Stomach (tissue), 4 donors: ENCODE results near the gene PDK2.

ENCODE experiments used
- EP300 ChIP-seq: sonication (generic); formaldehyde crosslinking; IDR thresholded peaks from one replicate; pipeline ENCODE4 v1.6.1; 2017; ENCODE audit warnings: antibody characterized with exemption
- POLR2A ChIP-seq, 4 donors: fragments of 450-650 bp; IDR thresholded peaks; one replicate each; pipeline ENCODE4 v1.6.1; 2016; ENCODE audit warnings: antibody characterized with exemption in 4 of 4, control low read depth in 2 of 4, mild to moderate bottlenecking in 1 of 4, moderate library complexity in 1 of 4
- POLR2AphosphoS5 ChIP-seq, 3 donors: sonication (generic); formaldehyde crosslinking; IDR thresholded peaks; one replicate each; pipeline ENCODE4 v1.6.1; 2016; ENCODE audit warnings: antibody characterized with exemption in 3 of 3
- TF ChIP-seq, protein P1 (sequence below), 7 experiments: fragments of 450-650 bp in 4 of 7; fragments of 200-600 bp in 3 of 7; sonication (generic) in 3 of 7; IDR thresholded peaks; one replicate each; pipeline ENCODE4 v1.5.1; 2016 to 2019; ENCODE audit warnings: antibody characterized with exemption in 7 of 7, control low read depth in 2 of 7, mild to moderate bottlenecking in 1 of 7

DNA sequence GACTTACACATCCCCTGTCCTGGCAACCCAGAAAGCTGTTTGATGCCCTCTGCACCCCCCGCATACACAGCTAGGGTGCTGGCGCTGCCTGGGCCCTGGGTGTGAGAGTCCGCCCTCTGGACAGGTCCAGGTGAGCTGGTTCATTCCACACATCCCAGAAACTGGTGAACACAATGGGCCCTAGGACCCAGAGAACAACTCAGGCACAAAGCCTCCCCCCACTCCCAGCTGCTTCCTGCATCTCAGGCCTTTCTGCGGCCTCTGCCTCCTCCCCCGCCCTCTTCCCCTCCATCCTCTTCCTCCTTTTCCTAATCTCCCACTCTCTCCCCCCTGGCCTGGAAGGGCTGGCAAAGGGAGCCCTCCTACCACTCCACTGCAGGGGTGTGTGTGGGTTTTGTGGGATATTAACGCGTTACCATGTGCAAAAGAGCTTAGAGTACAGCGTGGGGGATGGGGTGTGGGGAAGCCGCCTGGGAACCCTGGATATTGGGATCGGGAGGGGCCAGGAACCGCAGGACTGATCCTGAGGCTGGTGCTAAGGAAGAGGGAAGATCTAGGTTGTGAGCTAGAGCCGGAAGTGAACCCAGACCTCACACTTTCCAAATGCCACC lies 56.9 kb downstream of the PDK2 start:
- TF ChIP-seq POLR2A (IDR thresholded peaks at IDR 0.05), result no peak
- TF ChIP-seq EP300, result no peak
- TF ChIP-seq, protein P1, sequence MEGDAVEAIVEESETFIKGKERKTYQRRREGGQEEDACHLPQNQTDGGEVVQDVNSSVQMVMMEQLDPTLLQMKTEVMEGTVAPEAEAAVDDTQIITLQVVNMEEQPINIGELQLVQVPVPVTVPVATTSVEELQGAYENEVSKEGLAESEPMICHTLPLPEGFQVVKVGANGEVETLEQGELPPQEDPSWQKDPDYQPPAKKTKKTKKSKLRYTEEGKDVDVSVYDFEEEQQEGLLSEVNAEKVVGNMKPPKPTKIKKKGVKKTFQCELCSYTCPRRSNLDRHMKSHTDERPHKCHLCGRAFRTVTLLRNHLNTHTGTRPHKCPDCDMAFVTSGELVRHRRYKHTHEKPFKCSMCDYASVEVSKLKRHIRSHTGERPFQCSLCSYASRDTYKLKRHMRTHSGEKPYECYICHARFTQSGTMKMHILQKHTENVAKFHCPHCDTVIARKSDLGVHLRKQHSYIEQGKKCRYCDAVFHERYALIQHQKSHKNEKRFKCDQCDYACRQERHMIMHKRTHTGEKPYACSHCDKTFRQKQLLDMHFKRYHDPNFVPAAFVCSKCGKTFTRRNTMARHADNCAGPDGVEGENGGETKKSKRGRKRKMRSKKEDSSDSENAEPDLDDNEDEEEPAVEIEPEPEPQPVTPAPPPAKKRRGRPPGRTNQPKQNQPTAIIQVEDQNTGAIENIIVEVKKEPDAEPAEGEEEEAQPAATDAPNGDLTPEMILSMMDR (IDR thresholded peaks at IDR 0.05), result peak in 1 of 7 experiments; percentile 26
- TF ChIP-seq POLR2AphosphoS5 (IDR thresholded peaks at IDR 0.05), result peak in 2 of 3 donors; percentile 47 to 63
